ENCODE results near the gene SHC2. TPM values are rescaled to one million over a fixed set of nuclear protein-coding genes. Genes with fewer than 3 reads are reported as not detected.

The SHC2 gene
- total and polyA plus RNA-seq, 2 of the 13 experiments (the other 11 are each of a cell fraction or from before 2014, with no cell fraction given) = 9.0 to 18.3 TPM

- TF ChIP-seq TEF (CRISPR knock-in tag; IDR thresholded peaks at IDR 0.05) (no peak), ZBTB33 (CRISPR knock-in tag; IDR thresholded peaks at IDR 0.05) (no peak), GZF1 (CRISPR knock-in tag; IDR thresholded peaks at IDR 0.05) (no peak), ZNF205 (CRISPR knock-in tag; IDR thresholded peaks at IDR 0.05) (no peak), ZNF790 (CRISPR knock-in tag; IDR thresholded peaks at IDR 0.05; ENCODE audit: borderline replicate concordance) (no peak), ZNF543 (CRISPR knock-in tag; IDR thresholded peaks at IDR 0.05) (no peak), ZBTB7A (CRISPR knock-in tag; IDR thresholded peaks at IDR 0.05) (peak; percentile 75), SMAD9 (CRISPR knock-in tag; IDR thresholded peaks at IDR 0.05) (no peak), ZNF337 (CRISPR knock-in tag; IDR thresholded peaks at IDR 0.05; ENCODE audit: borderline replicate concordance, low read depth) (no peak), NFKB2 (CRISPR knock-in tag; IDR thresholded peaks at IDR 0.05; ENCODE audit: borderline replicate concordance) (no peak), TFDP1 (CRISPR knock-in tag; IDR thresholded peaks at IDR 0.05; ENCODE audit: borderline replicate concordance) (no peak), MAZ (IDR thresholded peaks at IDR 0.05; ENCODE audit: borderline replicate concordance, low read depth, low read length) (0 out of 2 replicates have a peak, but pooled peaks have one; percentile 31), MAZ (CRISPR knock-in tag; IDR thresholded peaks at IDR 0.05; ENCODE audit: low read depth) (no peak), AGO1 (IDR thresholded peaks at IDR 0.05; ENCODE audit: low read depth, low read length, poor library complexity, severe bottlenecking) (no peak), SPEN (CRISPR knock-in tag; IDR thresholded peaks at IDR 0.05; ENCODE audit: low read depth) (no peak), ZHX2 (IDR thresholded peaks at IDR 0.05; ENCODE audit: low read depth) (no peak), ZHX2 (CRISPR knock-in tag; IDR thresholded peaks at IDR 0.05; ENCODE audit: borderline replicate concordance) (no peak), CREB1 (IDR thresholded peaks at IDR 0.05) (no peak), CREB1 (CRISPR knock-in tag; IDR thresholded peaks at IDR 0.05) (no peak), TEAD2 (CRISPR knock-in tag; IDR thresholded peaks at IDR 0.05) (no peak)
Observed at GRCh38 chr19:460877-461720, at the start of gene SHC2 (continued).
